ENCODE results near the gene SLC26A4. TPM values are rescaled to one million over a fixed set of nuclear protein-coding genes. Genes with fewer than 3 reads are reported as not detected.

SLC26A4 gene
- total and polyA plus RNA-seq, 4 donors, result 0.77 to 1.3 (median 0.92) TPM

- DNase-seq (ENCODE audit: low read depth in 4 of 6, low spot score in 6 of 6), result no peak
- Histone ChIP-seq H3K9me3 (ENCODE audit: control insufficient read depth, insufficient read depth, low read length) (no peaks in the 10 kb centered on the region), H3K27ac (ENCODE audit: low read depth, low read length) (no peak overlapping the region), H3K4me3 (ENCODE audit: low read depth, low read length) (no peak overlapping the region), H3K36me3 (ENCODE audit: control insufficient read depth, insufficient read depth, low read length) (no peaks in the 10 kb centered on the region), H3K27me3 (ENCODE audit: control insufficient read depth, insufficient read depth, low read length) (peaks cover 4% of the 10 kb centered on the region), H3K4me1 (ENCODE audit: control insufficient read depth, insufficient read depth, low read length) (no peaks in the 10 kb centered on the region)
- 80% methylated on average over 1 of the region's 3 CpGs for WGBS (ENCODE audit: insufficient coverage)
These were observed 65.9 kb downstream of the SLC26A4 start for GRCh38 chr7:107726356-107727130.

- H3K4me3 ChIP-seq (ENCODE audit: low read depth, low read length), result no peak overlapping the region
- H3K4me1 ChIP-seq (ENCODE audit: control insufficient read depth, insufficient read depth, low read length), result no peaks in the 10 kb centered on the region
- no peak overlapping the region for H3K27ac ChIP-seq (ENCODE audit: low read depth, low read length)
- DNase-seq (ENCODE audit: low read depth in 4 of 6, low spot score in 6 of 6), result no peak
- no peaks in the 10 kb centered on the region for H3K9me3 ChIP-seq (ENCODE audit: control insufficient read depth, insufficient read depth, low read length)
- H3K27me3 ChIP-seq (ENCODE audit: control insufficient read depth, insufficient read depth, low read length), result peaks cover 4% of the 10 kb centered on the region
- H3K36me3 ChIP-seq (ENCODE audit: control insufficient read depth, insufficient read depth, low read length), result no peaks in the 10 kb centered on the region
These were observed 67.6 kb downstream of the SLC26A4 start for GRCh38 chr7:107728276-107728675.

GRCh38 chr7:107742678-107743566 is 82.3 kb downstream of the SLC26A4 start:
- no peaks in the 10 kb centered on the region for H3K36me3 ChIP-seq (ENCODE audit: control insufficient read depth, insufficient read depth, low read length)
- DNase-seq (ENCODE audit: low read depth in 4 of 6, low spot score in 6 of 6), result peak in 1 of 6 donors; percentile 8

GRCh38 chr7:107743567-107744344 is 83.1 kb downstream of the SLC26A4 start, which contains the start of gene CBLL1:
TSS of gene CBLL1 (plus strand) at chr7:107744142. CDS start at chr7:107744164, 22 bp downstream.
- Histone ChIP-seq H3K27me3 (ENCODE audit: control insufficient read depth, insufficient read depth, low read length) (no peaks in the 10 kb centered on the region), H3K27ac (ENCODE audit: low read depth, low read length) (peak within 1 kb of the TSS; percentile 93), H3K9me3 (ENCODE audit: control insufficient read depth, insufficient read depth, low read length) (no peaks in the 10 kb centered on the region), H3K4me1 (ENCODE audit: control insufficient read depth, insufficient read depth, low read length) (peaks cover 6% of the 10 kb centered on the region), H3K36me3 (ENCODE audit: control insufficient read depth, insufficient read depth, low read length) (no peaks in the 10 kb centered on the region), H3K4me3 (ENCODE audit: low read depth, low read length) (peak within 1 kb of the TSS; percentile 91)
- 0% methylated on average over 56 of the region's 56 CpGs for WGBS (ENCODE audit: insufficient coverage)
- DNase-seq (ENCODE audit: low read depth in 4 of 6, low spot score in 6 of 6), result peak; percentile 88 to 99 (median 95)

More at GRCh38 chr7:107742678-107743566, 82.3 kb downstream of the SLC26A4 start:
- Histone ChIP-seq H3K27me3 (ENCODE audit: control insufficient read depth, insufficient read depth, low read length) (no peaks in the 10 kb centered on the region), H3K27ac (ENCODE audit: low read depth, low read length) (peak overlapping the region; percentile 93), H3K4me3 (ENCODE audit: low read depth, low read length) (peak overlapping the region; percentile 91), H3K9me3 (ENCODE audit: control insufficient read depth, insufficient read depth, low read length) (no peaks in the 10 kb centered on the region), H3K4me1 (ENCODE audit: control insufficient read depth, insufficient read depth, low read length) (peaks cover 6% of the 10 kb centered on the region)
- 11% methylated on average over 23 of the region's 29 CpGs for WGBS (ENCODE audit: insufficient coverage)

- H3K4me3 ChIP-seq (ENCODE audit: low read depth, low read length), result peak overlapping the region; percentile 91
- H3K27ac ChIP-seq (ENCODE audit: low read depth, low read length), result peak overlapping the region; percentile 93
- peaks cover 6% of the 10 kb centered on the region for H3K4me1 ChIP-seq (ENCODE audit: control insufficient read depth, insufficient read depth, low read length)
- H3K36me3 ChIP-seq (ENCODE audit: control insufficient read depth, insufficient read depth, low read length), result no peaks in the 10 kb centered on the region
- no peaks in the 10 kb centered on the region for H3K27me3 ChIP-seq (ENCODE audit: control insufficient read depth, insufficient read depth, low read length)
- H3K9me3 ChIP-seq (ENCODE audit: control insufficient read depth, insufficient read depth, low read length), result no peaks in the 10 kb centered on the region
- 0% methylated on average over 18 of the region's 22 CpGs for WGBS (ENCODE audit: insufficient coverage)
- no peak for DNase-seq (ENCODE audit: low read depth in 4 of 6, low spot score in 6 of 6)
These were observed 83.7 kb downstream of the SLC26A4 start for GRCh38 chr7:107744345-107744750.

GRCh38 chr7:107746006-107746405 is 85.4 kb downstream of the SLC26A4 start:
- peaks cover 6% of the 10 kb centered on the region for H3K4me1 ChIP-seq (ENCODE audit: control insufficient read depth, insufficient read depth, low read length)
- peaks cover 7% of the 10 kb centered on the region for H3K36me3 ChIP-seq (ENCODE audit: control insufficient read depth, insufficient read depth, low read length)
- H3K27ac ChIP-seq (ENCODE audit: low read depth, low read length), result no peak overlapping the region
- 93% methylated on average over 2 of the region's 3 CpGs for WGBS (ENCODE audit: insufficient coverage)
- no peak overlapping the region for H3K4me3 ChIP-seq (ENCODE audit: low read depth, low read length)
- no peaks in the 10 kb centered on the region for H3K27me3 ChIP-seq (ENCODE audit: control insufficient read depth, insufficient read depth, low read length)
- DNase-seq (ENCODE audit: low read depth in 4 of 6, low spot score in 6 of 6), result no peak
- no peaks in the 10 kb centered on the region for H3K9me3 ChIP-seq (ENCODE audit: control insufficient read depth, insufficient read depth, low read length)

GRCh38 chr7:107751113-107751512 is 90.5 kb downstream of the SLC26A4 start:
- H3K27ac ChIP-seq (ENCODE audit: low read depth, low read length), result no peak overlapping the region
- DNase-seq (ENCODE audit: low read depth in 4 of 6, low spot score in 6 of 6), result no peak
- WGBS (ENCODE audit: insufficient coverage), result 95% methylated on average over 4 of the region's 7 CpGs
- no peaks in the 10 kb centered on the region for H3K4me1 ChIP-seq (ENCODE audit: control insufficient read depth, insufficient read depth, low read length)
- H3K36me3 ChIP-seq (ENCODE audit: control insufficient read depth, insufficient read depth, low read length), result peaks cover 16% of the 10 kb centered on the region
- no peaks in the 10 kb centered on the region for H3K27me3 ChIP-seq (ENCODE audit: control insufficient read depth, insufficient read depth, low read length)
- H3K9me3 ChIP-seq (ENCODE audit: control insufficient read depth, insufficient read depth, low read length), result no peaks in the 10 kb centered on the region
- no peak overlapping the region for H3K4me3 ChIP-seq (ENCODE audit: low read depth, low read length)

GRCh38 chr7:107754642-107755041 is 94.0 kb downstream of the SLC26A4 start:
- Histone ChIP-seq H3K4me1 (ENCODE audit: control insufficient read depth, insufficient read depth, low read length) (no peaks in the 10 kb centered on the region), H3K27me3 (ENCODE audit: control insufficient read depth, insufficient read depth, low read length) (no peaks in the 10 kb centered on the region), H3K9me3 (ENCODE audit: control insufficient read depth, insufficient read depth, low read length) (no peaks in the 10 kb centered on the region), H3K36me3 (ENCODE audit: control insufficient read depth, insufficient read depth, low read length) (peaks cover 27% of the 10 kb centered on the region), H3K4me3 (ENCODE audit: low read depth, low read length) (no peak overlapping the region), H3K27ac (ENCODE audit: low read depth, low read length) (no peak overlapping the region)
- no peak for DNase-seq (ENCODE audit: low read depth in 4 of 6, low spot score in 6 of 6)
- WGBS (ENCODE audit: insufficient coverage), result 86% methylated on average over 1 of the region's 2 CpGs

GRCh38 chr7:107758667-107759066 is 98.0 kb downstream of the SLC26A4 start:
- Histone ChIP-seq H3K9me3 (ENCODE audit: control insufficient read depth, insufficient read depth, low read length) (no peaks in the 10 kb centered on the region), H3K4me1 (ENCODE audit: control insufficient read depth, insufficient read depth, low read length) (no peaks in the 10 kb centered on the region), H3K36me3 (ENCODE audit: control insufficient read depth, insufficient read depth, low read length) (peaks cover 14% of the 10 kb centered on the region), H3K27me3 (ENCODE audit: control insufficient read depth, insufficient read depth, low read length) (no peaks in the 10 kb centered on the region), H3K27ac (ENCODE audit: low read depth, low read length) (no peak overlapping the region), H3K4me3 (ENCODE audit: low read depth, low read length) (no peak overlapping the region)
- DNase-seq (ENCODE audit: low read depth in 4 of 6, low spot score in 6 of 6), result no peak
- WGBS (ENCODE audit: insufficient coverage), result 100% methylated on average over 1 of the region's 1 CpG
